BJ (cell line): ENCODE measurements around the gene DGLUCY. TPM values are rescaled to one million over a fixed set of nuclear protein-coding genes. Genes with fewer than 3 reads are reported as not detected.

ENCODE experiments used
- CTCF ChIA-PET: fragments of 350-600 bp; formaldehyde crosslinking; extraction: SDS; loops from one replicate; lab custom pipeline; 2021; ENCODE audit warnings: antibody characterized with exemption, inconsistent platforms; lab: Yijun Ruan, JAX
- POLR2A ChIA-PET: fragments of 300-600 bp; sonication (Branson Sonifier 250); formaldehyde crosslinking; extraction: SDS; loops from one replicate; lab custom pipeline; 2021; ENCODE audit warnings: antibody characterized with exemption; lab: Charles Lee
- DNase-seq: peaks from one replicate; pipeline ENCODE4 v3.0.0-alpha.2; 2011; ENCODE audit warnings: low read depth
- H3K27me3 ChIP-seq: 2 replicates; pipeline ENCODE4 v1.6.0; 2011; ENCODE audit warnings: low read length; ENCODE audit not compliant: control insufficient read depth, insufficient read depth
- H3K36me3 ChIP-seq: 2 replicates; pipeline ENCODE4 v1.5.1; 2011; ENCODE audit warnings: low read length; ENCODE audit not compliant: control insufficient read depth, insufficient read depth
- H3K4me3 ChIP-seq: 2 replicates; pipeline ENCODE4 v1.5.1; 2011; ENCODE audit warnings: low read depth, mild to moderate bottlenecking, control low read depth, low read length
- CTCF ChIP-seq: IDR thresholded peaks from 2 replicates; pipeline ENCODE4 v1.5.1; 2011; ENCODE audit warnings: low read depth, mild to moderate bottlenecking, control low read depth, inconsistent platforms, low read length, moderate library complexity; ENCODE audit not compliant: insufficient read depth
- polyA plus RNA-seq: library from polyadenylated mRNA; depleted of rRNA; stranded (reverse); fragments of >200 nt; gene quantifications from 2 replicates; pipeline ENCODE4 v1.2.3, GENCODE V29; 2011

Gene DGLUCY
- polyA plus RNA-seq, 1 experiment = 18.9 TPM

- no peak for DNase-seq
- Histone ChIP-seq H3K27me3 (no peaks in the 10 kb centered on the region), H3K4me3 (no peak overlapping the region), H3K36me3 (peaks cover 2% of the 10 kb centered on the region)
- ChIA-PET CTCF (interaction anchor here (1.0 to 1.4 kb wide), 2 partner anchors 15 to 20 kb away, joined by 3 to 10 read pairs; no protein-coding TSS in a partner anchor), POLR2A (no interaction called here)
- TF ChIP-seq CTCF = no peak
Observed at GRCh38 chr14:91158091-91158790, 44.4 kb downstream of the DGLUCY start.

GRCh38 chr14:91159182-91159581, 45.3 kb downstream of the DGLUCY start:
- no peak for TF ChIP-seq CTCF
- ChIA-PET POLR2A (no interaction called here), CTCF (interaction anchor here (1.0 to 1.4 kb wide), 3 partner anchors 14 to 256 kb away, joined by 3 to 10 read pairs (median 3); no protein-coding TSS in a partner anchor)
- no peak overlapping the region for H3K4me3 ChIP-seq
- DNase-seq = no peak
- no peaks in the 10 kb centered on the region for H3K27me3 ChIP-seq
- peaks cover 2% of the 10 kb centered on the region for H3K36me3 ChIP-seq

GRCh38 chr14:91159906-91160305, 46.0 kb downstream of the DGLUCY start:
- ChIA-PET CTCF (interaction anchor here (1.1 to 2.9 kb wide), 3 partner anchors 14 to 257 kb away, joined by 3 to 16 read pairs (median 10); no protein-coding TSS in a partner anchor), POLR2A (interaction anchor here (0.5 kb wide), 1 partner anchor 12 kb away, joined by 3 read pairs; no protein-coding TSS in a partner anchor)
- TF ChIP-seq CTCF = no peak
- no peak for DNase-seq
- Histone ChIP-seq H3K4me3 (no peak overlapping the region), H3K36me3 (peaks cover 2% of the 10 kb centered on the region), H3K27me3 (no peaks in the 10 kb centered on the region)

GRCh38 chr14:91163316-91163715, 49.4 kb downstream of the DGLUCY start:
- TF ChIP-seq CTCF = no peak
- POLR2A ChIA-PET = no interaction called here
- Histone ChIP-seq H3K27me3 (no peaks in the 10 kb centered on the region), H3K4me3 (no peak overlapping the region), H3K36me3 (peaks cover 4% of the 10 kb centered on the region)
- no peak for DNase-seq
- CTCF ChIA-PET = interaction anchor here (0.8 to 17.7 kb wide), 5 partner anchors 10 to 262 kb away, joined by 3 to 236 read pairs (median 4); no protein-coding TSS in a partner anchor

- Histone ChIP-seq H3K4me3 (no peak overlapping the region), H3K27me3 (no peaks in the 10 kb centered on the region), H3K36me3 (peaks cover 6% of the 10 kb centered on the region)
- CTCF ChIA-PET = interaction anchor here (1.0 to 17.7 kb wide), 4 partner anchors 8 to 263 kb away, joined by 3 to 236 read pairs (median 4); no protein-coding TSS in a partner anchor
- DNase-seq = no peak
- POLR2A ChIA-PET = no interaction called here
- no peak for TF ChIP-seq CTCF
Observed at GRCh38 chr14:91164676-91165075, 50.8 kb downstream of the DGLUCY start.
